Measurements from ENCODE around the gene C1QTNF9B.

C1QTNF9B gene

DNA sequence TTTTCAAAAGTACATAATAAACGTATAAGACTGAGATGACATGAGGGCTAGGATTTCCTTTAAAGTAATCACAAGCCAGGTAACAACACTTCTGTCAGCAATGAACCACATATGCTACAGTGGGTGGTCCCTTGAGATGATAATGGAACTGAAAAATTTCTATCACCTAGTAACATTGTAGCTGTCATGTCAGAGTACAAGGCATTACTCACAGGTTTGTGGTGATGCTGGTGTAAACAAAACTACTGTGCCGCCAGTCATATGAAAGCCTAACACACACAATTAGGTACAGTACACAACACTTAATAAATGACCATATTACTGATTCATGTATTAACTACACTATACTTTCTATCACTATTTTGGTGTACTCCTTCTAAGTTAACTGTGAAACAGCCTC is 45.0 kb downstream of the C1QTNF9B start:
- no peak overlapping the region for H3K4me3 ChIP-seq (ENCODE audit: low read depth, low read length)
- TF ChIP-seq, protein P1, sequence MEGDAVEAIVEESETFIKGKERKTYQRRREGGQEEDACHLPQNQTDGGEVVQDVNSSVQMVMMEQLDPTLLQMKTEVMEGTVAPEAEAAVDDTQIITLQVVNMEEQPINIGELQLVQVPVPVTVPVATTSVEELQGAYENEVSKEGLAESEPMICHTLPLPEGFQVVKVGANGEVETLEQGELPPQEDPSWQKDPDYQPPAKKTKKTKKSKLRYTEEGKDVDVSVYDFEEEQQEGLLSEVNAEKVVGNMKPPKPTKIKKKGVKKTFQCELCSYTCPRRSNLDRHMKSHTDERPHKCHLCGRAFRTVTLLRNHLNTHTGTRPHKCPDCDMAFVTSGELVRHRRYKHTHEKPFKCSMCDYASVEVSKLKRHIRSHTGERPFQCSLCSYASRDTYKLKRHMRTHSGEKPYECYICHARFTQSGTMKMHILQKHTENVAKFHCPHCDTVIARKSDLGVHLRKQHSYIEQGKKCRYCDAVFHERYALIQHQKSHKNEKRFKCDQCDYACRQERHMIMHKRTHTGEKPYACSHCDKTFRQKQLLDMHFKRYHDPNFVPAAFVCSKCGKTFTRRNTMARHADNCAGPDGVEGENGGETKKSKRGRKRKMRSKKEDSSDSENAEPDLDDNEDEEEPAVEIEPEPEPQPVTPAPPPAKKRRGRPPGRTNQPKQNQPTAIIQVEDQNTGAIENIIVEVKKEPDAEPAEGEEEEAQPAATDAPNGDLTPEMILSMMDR (IDR thresholded peaks at IDR 0.05; ENCODE audit: borderline replicate concordance, insufficient read depth, low read depth, low read length) = no peak

DNA sequence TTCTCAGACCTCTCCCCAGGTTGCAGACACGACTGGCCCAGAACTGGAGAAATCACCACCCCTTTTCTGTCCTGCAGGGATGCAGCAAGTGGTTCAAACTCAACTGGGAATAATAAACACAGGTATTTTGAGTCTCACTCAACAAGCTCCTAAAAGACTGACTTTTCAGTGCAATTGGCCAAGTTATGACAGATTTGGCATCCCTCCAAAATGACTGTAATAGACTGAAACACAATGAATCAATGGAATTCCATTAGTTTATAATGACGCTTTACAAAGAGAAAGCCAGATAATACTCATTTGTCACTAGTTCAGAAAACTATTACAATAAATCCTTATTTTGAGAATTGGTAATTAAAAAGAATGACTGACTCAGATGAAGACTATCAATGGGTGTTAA is 46.2 kb downstream of the C1QTNF9B start:
- H3K4me3 ChIP-seq (ENCODE audit: low read depth, low read length) = no peak overlapping the region
- TF ChIP-seq, protein P1 (IDR thresholded peaks at IDR 0.05; ENCODE audit: borderline replicate concordance, insufficient read depth, low read depth, low read length) = no peak

DNA sequence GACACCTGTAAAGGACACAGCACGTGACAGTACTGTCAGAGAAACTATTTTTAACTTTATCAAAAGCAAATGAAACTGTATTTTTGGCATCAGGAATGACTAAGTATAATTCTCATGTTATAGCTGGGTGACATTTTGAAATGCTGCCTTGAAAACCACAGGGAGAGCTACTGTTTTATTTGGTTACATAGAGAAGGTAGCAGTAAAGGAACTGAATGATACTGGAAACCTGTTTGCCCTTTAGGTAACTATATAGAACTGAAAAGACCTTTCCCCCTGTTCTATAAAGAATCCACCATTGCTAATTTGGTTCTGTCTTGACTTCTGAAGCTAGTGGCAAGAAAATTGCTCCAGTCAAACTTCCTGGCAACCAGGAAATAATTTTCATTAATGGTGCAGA is 47.2 kb downstream of the C1QTNF9B start:
- TF ChIP-seq, protein P1 (IDR thresholded peaks at IDR 0.05; ENCODE audit: borderline replicate concordance, insufficient read depth, low read depth, low read length) = no peak
- no peak overlapping the region for H3K4me3 ChIP-seq (ENCODE audit: low read depth, low read length)

DNA sequence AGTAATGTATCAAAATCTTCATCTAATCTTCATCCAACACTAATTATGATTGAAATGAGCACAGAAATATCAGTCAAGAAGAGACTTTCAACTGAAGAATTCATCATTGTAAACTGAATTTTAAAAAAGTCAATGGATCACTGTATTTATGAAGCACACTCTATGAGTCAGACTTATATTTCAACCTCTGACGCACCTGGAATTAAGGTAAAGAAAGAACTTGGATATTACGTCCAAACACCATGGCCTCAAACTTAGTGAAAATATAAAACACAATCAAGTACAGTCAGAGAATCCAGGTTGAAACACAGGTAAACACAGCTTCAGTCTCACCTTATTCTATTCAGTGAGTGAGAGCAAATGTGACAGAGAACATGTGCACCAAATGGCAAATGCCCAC is 47.6 kb downstream of the C1QTNF9B start:
- H3K4me3 ChIP-seq (ENCODE audit: low read depth, low read length) = no peak overlapping the region
- TF ChIP-seq, protein P1 (IDR thresholded peaks at IDR 0.05; ENCODE audit: borderline replicate concordance, insufficient read depth, low read depth, low read length) = no peak

DNA sequence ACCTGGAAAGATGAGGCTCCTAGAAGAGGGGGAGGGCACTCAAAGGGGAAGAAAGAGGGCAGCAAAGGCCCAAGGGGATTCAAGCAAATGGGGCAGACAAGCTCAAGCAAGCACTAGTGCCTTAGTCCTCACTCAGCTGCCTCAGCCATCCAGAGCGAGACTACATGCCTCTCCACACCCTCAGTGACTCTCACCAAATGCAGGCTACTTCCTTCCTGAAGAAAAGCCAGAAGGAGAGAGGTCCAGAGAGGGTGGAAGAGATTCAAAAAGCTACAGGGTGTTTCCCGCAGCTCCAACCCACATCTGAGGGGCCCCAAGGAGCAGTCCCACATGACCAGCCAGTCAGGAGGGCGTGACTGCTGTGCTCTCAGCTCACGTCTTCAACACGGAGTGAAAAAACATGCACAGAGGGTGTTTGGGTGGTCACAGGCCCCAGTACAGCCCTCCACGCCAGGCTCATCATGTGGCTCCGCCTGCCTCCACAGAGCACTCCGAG is 48.6 kb downstream of the C1QTNF9B start:
- TF ChIP-seq, protein P1 (IDR thresholded peaks at IDR 0.05; ENCODE audit: borderline replicate concordance, insufficient read depth, low read depth, low read length) = no peak
- H3K4me3 ChIP-seq (ENCODE audit: low read depth, low read length) = no peak overlapping the region

DNA sequence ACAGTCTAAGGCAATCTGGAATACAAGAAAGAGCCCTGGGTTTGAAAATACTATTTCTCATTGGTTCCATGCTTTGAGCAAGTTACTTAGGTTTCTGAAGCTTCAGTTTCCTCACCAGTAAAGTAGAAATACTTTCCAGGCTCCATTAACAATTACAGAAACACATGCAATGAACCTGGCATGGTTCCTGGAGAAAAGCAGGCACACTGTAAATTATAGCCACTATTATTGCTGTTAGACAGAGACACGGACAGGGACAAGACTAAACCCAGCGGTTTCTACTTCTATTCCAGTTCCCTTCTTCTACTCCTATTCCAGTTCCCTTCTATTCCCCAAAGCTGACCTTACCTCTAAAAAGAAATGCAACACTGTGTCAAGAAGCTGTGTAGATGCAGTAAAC is 49.3 kb downstream of the C1QTNF9B start:
- no peak overlapping the region for H3K4me3 ChIP-seq (ENCODE audit: low read depth, low read length)
- TF ChIP-seq, protein P1 (IDR thresholded peaks at IDR 0.05; ENCODE audit: borderline replicate concordance, insufficient read depth, low read depth, low read length) = no peak

DNA sequence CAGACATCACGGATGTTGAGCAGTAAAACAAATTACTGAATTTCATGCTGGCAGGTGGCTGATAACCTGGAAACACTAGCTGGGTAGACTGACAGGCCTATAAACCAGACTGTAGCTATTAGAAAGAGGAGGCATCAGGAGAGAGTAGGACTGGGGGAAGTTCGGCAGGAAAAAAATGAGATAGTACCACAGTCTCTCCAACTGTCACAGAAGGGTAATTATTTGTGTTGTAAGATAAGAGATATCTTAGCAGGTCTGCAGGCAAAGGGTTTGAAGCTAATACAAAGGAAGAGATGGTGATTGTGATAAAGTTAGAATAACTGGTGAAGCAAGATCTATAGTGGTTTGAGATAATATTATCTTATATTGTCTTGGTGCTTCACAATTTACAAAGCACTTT is 49.8 kb downstream of the C1QTNF9B start:
- TF ChIP-seq, protein P1 (IDR thresholded peaks at IDR 0.05; ENCODE audit: borderline replicate concordance, insufficient read depth, low read depth, low read length) = no peak
- no peak overlapping the region for H3K4me3 ChIP-seq (ENCODE audit: low read depth, low read length)

All from GM12875 (cell line).